HUES48 (cell line): ENCODE results near the gene SH2D3A.

ENCODE experiments used
- H3K27ac ChIP-seq: one replicate; pipeline ENCODE4 v1.7.0; 2013; ENCODE audit warnings: low read depth, low read length, inconsistent platforms
- H3K27me3 ChIP-seq: 2 replicates; pipeline ENCODE4 v1.6.1; 2013; ENCODE audit warnings: mild to moderate bottlenecking, low read length; ENCODE audit not compliant: control insufficient read depth, insufficient read depth
- H3K36me3 ChIP-seq: 2 replicates; pipeline ENCODE4 v1.6.1; 2013; ENCODE audit warnings: low read length; ENCODE audit not compliant: control insufficient read depth, insufficient read depth
- H3K4me1 ChIP-seq: 2 replicates; pipeline ENCODE4 v1.6.1; 2013; ENCODE audit warnings: mild to moderate bottlenecking, low read length; ENCODE audit not compliant: control insufficient read depth, insufficient read depth
- H3K4me3 ChIP-seq: 2 replicates; pipeline ENCODE4 v1.5.1; 2013; ENCODE audit warnings: mild to moderate bottlenecking, low read depth, low read length
- H3K9ac ChIP-seq: 2 replicates; pipeline ENCODE4 v1.6.1; 2013; ENCODE audit warnings: mild to moderate bottlenecking, low read depth, low read length, moderate library complexity
- H3K9me3 ChIP-seq: 2 replicates; pipeline ENCODE4 v1.6.1; 2013; ENCODE audit warnings: low read length; ENCODE audit not compliant: control insufficient read depth, insufficient read depth

SH2D3A gene

DNA sequence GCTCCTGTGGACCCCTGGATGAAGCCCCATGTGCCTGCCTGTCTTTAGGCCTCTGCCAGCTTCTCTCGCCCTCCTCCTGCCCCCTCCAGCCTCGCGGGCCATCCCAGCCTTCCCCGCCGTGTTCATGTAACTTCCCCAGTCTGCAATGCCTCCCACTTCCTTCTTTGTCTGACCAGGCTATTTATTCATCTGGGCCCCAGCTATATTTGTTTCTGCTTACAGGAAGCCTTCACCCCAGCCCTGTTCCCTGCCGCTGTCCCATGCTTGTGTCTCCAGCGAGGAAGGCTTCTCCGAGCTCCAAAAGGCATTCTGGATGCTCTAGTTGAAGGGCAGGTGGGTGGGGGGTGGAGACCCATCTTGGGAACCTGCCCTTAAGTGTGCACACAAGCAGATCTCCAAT, 38.9 kb downstream of the SH2D3A start:
- no peaks in the 10 kb centered on the region for H3K27me3 ChIP-seq
- no peaks in the 10 kb centered on the region for H3K9me3 ChIP-seq
- peaks cover 13% of the 10 kb centered on the region for H3K36me3 ChIP-seq
- H3K27ac ChIP-seq = no peak overlapping the region
- no peaks in the 10 kb centered on the region for H3K4me1 ChIP-seq
- H3K4me3 ChIP-seq = no peak overlapping the region
- H3K9ac ChIP-seq = no peak overlapping the region

GRCh38 chr19:6725513-6726231, 41.6 kb downstream of the SH2D3A start:
- H3K4me1 ChIP-seq = no peaks in the 10 kb centered on the region
- H3K27ac ChIP-seq = no peak overlapping the region
- H3K9ac ChIP-seq = no peak overlapping the region

DNA sequence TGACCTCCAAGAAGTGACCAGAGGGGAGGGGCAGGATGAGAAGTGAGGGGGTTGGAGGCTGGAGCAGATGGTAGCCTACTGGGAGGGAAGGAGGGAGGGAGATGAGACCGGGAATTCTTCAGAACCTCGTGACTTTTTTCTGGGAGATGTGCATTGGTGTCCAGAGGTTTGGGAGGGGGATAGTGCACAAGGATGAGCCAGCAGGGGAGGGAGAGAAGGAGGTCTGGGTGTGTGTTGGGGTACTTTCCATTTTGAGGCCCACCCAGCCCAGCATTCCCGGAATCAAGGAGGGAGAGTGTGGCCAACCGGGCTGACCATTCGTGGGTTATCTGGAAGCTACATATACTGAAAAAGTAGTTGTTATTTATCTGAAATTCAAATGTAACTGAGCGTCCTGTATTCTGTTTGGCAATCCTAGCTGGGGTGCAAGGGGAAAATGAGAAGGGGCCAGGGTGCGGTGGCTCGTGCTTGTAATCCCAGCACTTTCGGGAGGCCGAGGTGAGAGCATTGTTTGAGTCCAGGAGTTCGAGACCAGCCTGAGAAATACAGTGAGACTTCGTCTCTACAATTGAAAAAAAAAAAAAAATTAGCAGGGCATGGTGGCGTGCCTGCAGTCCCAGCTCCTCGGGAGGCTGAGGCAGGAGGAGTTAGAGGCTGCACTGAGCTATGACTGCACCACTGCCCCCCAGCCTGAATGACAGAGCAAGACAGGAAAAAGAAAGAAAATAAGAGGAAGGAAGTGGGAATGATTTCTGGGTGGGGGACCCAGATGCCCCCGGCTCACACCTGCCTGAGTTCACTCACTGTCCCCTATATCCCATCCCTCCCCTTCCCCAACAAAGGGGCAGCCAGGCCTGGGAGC, 42.4 kb downstream of the SH2D3A start:
- Histone ChIP-seq H3K4me3 (no peak overlapping the region), H3K27ac (no peak overlapping the region), H3K4me1 (no peaks in the 10 kb centered on the region), H3K9me3 (no peaks in the 10 kb centered on the region), H3K27me3 (no peaks in the 10 kb centered on the region), H3K9ac (no peak overlapping the region), H3K36me3 (no peaks in the 10 kb centered on the region)

More at GRCh38 chr19:6725513-6726231, 41.6 kb downstream of the SH2D3A start:
- Histone ChIP-seq H3K36me3 (no peaks in the 10 kb centered on the region), H3K4me3 (no peak overlapping the region), H3K9me3 (no peaks in the 10 kb centered on the region), H3K27me3 (no peaks in the 10 kb centered on the region)

GRCh38 chr19:6723738-6724137, 43.5 kb downstream of the SH2D3A start:
- H3K27me3 ChIP-seq = no peaks in the 10 kb centered on the region
- H3K27ac ChIP-seq = no peak overlapping the region
- no peaks in the 10 kb centered on the region for H3K4me1 ChIP-seq
- no peaks in the 10 kb centered on the region for H3K36me3 ChIP-seq
- H3K9me3 ChIP-seq = no peaks in the 10 kb centered on the region
- H3K4me3 ChIP-seq = no peak overlapping the region
- no peak overlapping the region for H3K9ac ChIP-seq

- H3K4me1 ChIP-seq = no peaks in the 10 kb centered on the region
- no peak overlapping the region for H3K9ac ChIP-seq
- H3K4me3 ChIP-seq = no peak overlapping the region
- H3K9me3 ChIP-seq = no peaks in the 10 kb centered on the region
- no peaks in the 10 kb centered on the region for H3K36me3 ChIP-seq
- H3K27me3 ChIP-seq = no peaks in the 10 kb centered on the region
- no peak overlapping the region for H3K27ac ChIP-seq
Measured at GRCh38 chr19:6723108-6723618, 44.1 kb downstream of the SH2D3A start.

DNA sequence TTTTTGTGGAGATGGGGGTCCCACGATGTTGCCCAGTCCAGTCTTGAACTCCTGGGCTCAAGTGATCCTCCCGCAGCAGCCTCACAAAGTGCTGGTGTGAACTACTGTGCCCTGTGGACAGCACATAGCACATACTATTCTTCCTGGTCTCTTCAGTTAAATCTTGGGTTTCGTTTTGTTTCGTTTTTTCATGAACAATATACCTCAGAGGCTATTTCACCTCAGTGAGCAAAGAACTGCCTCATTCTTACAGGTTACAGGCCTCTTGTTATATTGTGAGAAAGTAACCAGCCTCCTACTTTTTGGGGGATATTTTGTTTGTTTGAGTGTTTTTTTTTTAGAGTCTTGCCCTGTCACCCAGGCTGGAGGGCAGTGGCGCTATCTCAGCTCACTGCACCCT, 45.5 kb downstream of the SH2D3A start:
- H3K9ac ChIP-seq = no peak overlapping the region
- no peak overlapping the region for H3K4me3 ChIP-seq
- H3K27ac ChIP-seq = no peak overlapping the region
- H3K36me3 ChIP-seq = no peaks in the 10 kb centered on the region
- H3K4me1 ChIP-seq = no peaks in the 10 kb centered on the region
- no peaks in the 10 kb centered on the region for H3K9me3 ChIP-seq
- H3K27me3 ChIP-seq = no peaks in the 10 kb centered on the region

- no peaks in the 10 kb centered on the region for H3K27me3 ChIP-seq
- no peaks in the 10 kb centered on the region for H3K36me3 ChIP-seq
- H3K9me3 ChIP-seq = no peaks in the 10 kb centered on the region
- no peak overlapping the region for H3K9ac ChIP-seq
- H3K27ac ChIP-seq = no peak overlapping the region
- no peaks in the 10 kb centered on the region; the same call in 1 of the 2 replicates for H3K4me1 ChIP-seq
- H3K4me3 ChIP-seq = no peak overlapping the region
Measured at GRCh38 chr19:6721138-6721474, 46.1 kb downstream of the SH2D3A start.

- no peak within 1 kb of the TSS for H3K9ac ChIP-seq
- H3K27me3 ChIP-seq = no peaks in the 10 kb centered on the region
- H3K27ac ChIP-seq = no peak within 1 kb of the TSS
- no peak within 1 kb of the TSS for H3K4me3 ChIP-seq
- no peaks in the 10 kb centered on the region for H3K36me3 ChIP-seq
- no peaks in the 10 kb centered on the region; the same call in 1 of the 2 replicates for H3K4me1 ChIP-seq
- H3K9me3 ChIP-seq = no peaks in the 10 kb centered on the region
Measured at GRCh38 chr19:6720369-6721137, 46.7 kb downstream of the SH2D3A start, which contains the start of gene C3. TSS of gene C3 (minus strand) at chr19:6720650. CDS start at chr19:6720589, 61 bp downstream.

DNA sequence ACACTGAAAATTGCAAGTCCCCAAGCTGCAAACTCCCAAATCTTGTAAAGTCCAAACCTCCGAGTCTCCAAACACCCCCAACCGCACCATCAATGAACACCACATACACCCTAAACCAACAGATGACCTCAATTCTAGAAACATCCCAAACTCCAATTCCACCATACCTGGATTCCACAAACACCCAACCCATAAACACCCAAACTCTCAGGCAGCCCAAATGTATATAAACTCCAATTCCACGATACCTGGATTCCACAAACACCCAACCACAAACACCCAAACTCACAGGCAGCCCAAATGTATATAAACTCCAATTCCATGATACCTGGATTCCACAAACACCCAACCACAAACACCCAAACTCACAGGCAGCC, 47.3 kb downstream of the SH2D3A start:
- Histone ChIP-seq H3K9ac (no peak overlapping the region), H3K4me1 (no peaks in the 10 kb centered on the region; the same call in 1 of the 2 replicates), H3K4me3 (no peak overlapping the region), H3K9me3 (no peaks in the 10 kb centered on the region), H3K36me3 (no peaks in the 10 kb centered on the region), H3K27me3 (no peaks in the 10 kb centered on the region), H3K27ac (no peak overlapping the region)

- no peak overlapping the region for H3K9ac ChIP-seq
- H3K9me3 ChIP-seq = no peaks in the 10 kb centered on the region
- no peak overlapping the region for H3K4me3 ChIP-seq
- H3K36me3 ChIP-seq = no peaks in the 10 kb centered on the region
- H3K27me3 ChIP-seq = no peaks in the 10 kb centered on the region
- no peaks in the 10 kb centered on the region; the same call in 1 of the 2 replicates for H3K4me1 ChIP-seq
- H3K27ac ChIP-seq = no peak overlapping the region
Measured at GRCh38 chr19:6719540-6719861, 47.7 kb downstream of the SH2D3A start.
